GM23338 (cell line): ENCODE data around the gene ZFHX3. TPM values are rescaled to one million over a fixed set of nuclear protein-coding genes. Genes with fewer than 3 reads are reported as not detected.

Experiments
- ATAC-seq: fragments of 200-7000 bp; cut with Tn5 transposase; 3 replicates; pipeline ENCODE4 v1.9.1; 2020
- DNase-seq: peaks from one replicate; pipeline ENCODE4 v3.0.0-alpha.2; 2015; ENCODE audit warnings: low spot score
- H2AFZ ChIP-seq: fragments of 200-600 bp; sonication (generic); 2 replicates; pipeline ENCODE4 v1.8.0; 2016; ENCODE audit warnings: antibody characterized with exemption, mild to moderate bottlenecking, moderate library complexity
- H3F3A ChIP-seq: fragments of 200-600 bp; sonication (generic); replicated peaks from 2 replicates; pipeline ENCODE4 v1.8.0; 2017; ENCODE audit warnings: antibody characterized with exemption, mixed run types, low read depth
- H3K27ac ChIP-seq: fragments of 200-600 bp; sonication (generic); 2 replicates; pipeline ENCODE4 v1.6.1; 2016; ENCODE audit warnings: low read depth
- H3K27me3 ChIP-seq: fragments of 200-600 bp; sonication (generic); 2 replicates; pipeline ENCODE4 v1.8.0; 2016; ENCODE audit warnings: mild to moderate bottlenecking, mixed run types, moderate library complexity; ENCODE audit not compliant: insufficient read depth
- H3K36me3 ChIP-seq: fragments of 200-600 bp; sonication (generic); 2 replicates; pipeline ENCODE4 v1.8.0; 2016; ENCODE audit warnings: mild to moderate bottlenecking; ENCODE audit not compliant: insufficient read depth
- H3K4me1 ChIP-seq: fragments of 200-600 bp; sonication (generic); 2 replicates; pipeline ENCODE4 v1.8.0; 2016; ENCODE audit warnings: mild to moderate bottlenecking, moderate library complexity; ENCODE audit not compliant: insufficient read depth
- H3K4me2 ChIP-seq: fragments of 200-600 bp; sonication (generic); 2 replicates; pipeline ENCODE4 v1.7.1; 2017; ENCODE audit warnings: mixed run types
- H3K4me3 ChIP-seq: fragments of 200-600 bp; sonication (generic); 2 replicates; pipeline ENCODE4 v1.6.1; 2016; ENCODE audit warnings: mixed run types
- H3K79me2 ChIP-seq: fragments of 200-600 bp; sonication (generic); replicated peaks from 2 replicates; pipeline ENCODE4 v1.8.0; 2017; ENCODE audit warnings: mild to moderate bottlenecking; ENCODE audit not compliant: insufficient read depth
- H3K9me2 ChIP-seq: fragments of 200-600 bp; sonication (generic); 2 replicates; pipeline ENCODE4 v1.8.0; 2017; ENCODE audit not compliant: insufficient read depth
- H4K20me1 ChIP-seq: fragments of 200-600 bp; sonication (generic); replicated peaks from 2 replicates; pipeline ENCODE4 v1.8.0; 2017; ENCODE audit warnings: mild to moderate bottlenecking; ENCODE audit not compliant: insufficient read depth
- H3K27ac Mint-ChIP-seq: 2 replicates; pipeline ENCODE4 v1.8.0; 2020; ENCODE audit warnings: inconsistent platforms, mild to moderate bottlenecking, moderate library complexity, mixed read lengths
- H3K27me3 Mint-ChIP-seq: 3 replicates; pipeline ENCODE4 v1.8.0; 2022; ENCODE audit warnings: low read depth, mild to moderate bottlenecking, moderate library complexity, mixed read lengths, inconsistent platforms; ENCODE audit not compliant: insufficient read depth, poor library complexity
- H3K36me3 Mint-ChIP-seq: 3 replicates; pipeline ENCODE4 v1.8.0; 2021; ENCODE audit warnings: low read depth, mild to moderate bottlenecking, inconsistent platforms, moderate library complexity, mixed read lengths
- H3K4me1 Mint-ChIP-seq: 3 replicates; pipeline ENCODE4 v1.8.0; 2020; ENCODE audit warnings: mild to moderate bottlenecking, inconsistent platforms, mixed read lengths
- H3K4me3 Mint-ChIP-seq: 3 replicates; pipeline ENCODE4 v1.8.0; 2021; ENCODE audit warnings: moderate library complexity, mild to moderate bottlenecking, inconsistent platforms, mixed read lengths
- H3K9me3 Mint-ChIP-seq: 3 replicates; pipeline ENCODE4 v1.8.0; 2020; ENCODE audit warnings: moderate library complexity, mild to moderate bottlenecking, inconsistent platforms, mixed read lengths
- CREB1 ChIP-seq: fragments of 250-450 bp; sonication (Bioruptor Pico); IDR thresholded peaks from 2 replicates; pipeline ENCODE4 v1.5.0; 2020; ENCODE audit warnings: low read depth, mild to moderate bottlenecking, moderate library complexity
- EZH2 ChIP-seq: fragments of 200-600 bp; sonication (generic); IDR thresholded peaks from one replicate; pipeline ENCODE4 v1.8.0; 2017; ENCODE audit warnings: antibody characterized with exemption, mild to moderate bottlenecking, low read depth; ENCODE audit not compliant: unreplicated experiment
- EZH2phosphoT487 ChIP-seq: fragments of 200-600 bp; sonication (generic); IDR thresholded peaks from one replicate; pipeline ENCODE4 v1.8.1; 2018; ENCODE audit warnings: antibody characterized with exemption; ENCODE audit not compliant: unreplicated experiment
- JUNB ChIP-seq: IDR thresholded peaks from one replicate; pipeline ENCODE4 v1.6.1; 2016; ENCODE audit warnings: antibody characterized with exemption; ENCODE audit not compliant: unreplicated experiment
- NANOG ChIP-seq: IDR thresholded peaks from 2 replicates; pipeline ENCODE4 v1.6.1; 2016; ENCODE audit warnings: antibody characterized with exemption, borderline replicate concordance
- POLR2AphosphoS5 ChIP-seq: IDR thresholded peaks from 2 replicates; pipeline ENCODE4 v1.6.1; 2016; ENCODE audit warnings: antibody characterized with exemption, low read depth
- REST ChIP-seq: IDR thresholded peaks from one replicate; pipeline ENCODE4 v1.6.1; 2018; ENCODE audit warnings: antibody characterized with exemption; ENCODE audit not compliant: unreplicated experiment
- STAT1 ChIP-seq: IDR thresholded peaks from one replicate; pipeline ENCODE4 v1.6.1; 2016; ENCODE audit warnings: antibody characterized with exemption; ENCODE audit not compliant: unreplicated experiment
- ZNF114 ChIP-seq: fragments of 250-450 bp; sonication (Bioruptor Pico); IDR thresholded peaks from 2 replicates; pipeline ENCODE4 v1.5.0; 2020; ENCODE audit warnings: mild to moderate bottlenecking, moderate library complexity
- ZNF331 ChIP-seq: fragments of 250-450 bp; sonication (Bioruptor Pico); IDR thresholded peaks from 2 replicates; pipeline ENCODE4 v1.5.0; 2020; ENCODE audit warnings: low read depth, mild to moderate bottlenecking, moderate library complexity
- polyA plus RNA-seq: library from polyadenylated mRNA; unstranded; fragments of >200 nt; fragmentation: Nextera tagmentation; extraction: Ambion mirVana; gene quantifications from 2 replicates; pipeline ENCODE4 v1.2.1, GENCODE V29; 2016
- total RNA-seq: library from RNA; depleted of rRNA; stranded (reverse); fragments of >200 nt; shearing (Covaris generic); gene quantifications from 2 replicates; pipeline ENCODE4 v1.2.3, GENCODE V29; 2014
- TF ChIP-seq, protein P1 (sequence below), 2 experiments: fragments of 200-600 bp in 1 of 2; sonication (generic) in 1 of 2; conservative IDR thresholded peaks; 2 replicates each; pipeline versions ENCODE4 v1.5.1 to v1.6.1; 2016 to 2017; ENCODE audit warnings: antibody characterized with exemption in 2 of 2, low read depth in 2 of 2, mild to moderate bottlenecking in 2 of 2, moderate library complexity in 1 of 2
- TF ChIP-seq, protein P2 (sequence below): IDR thresholded peaks from 2 replicates; pipeline ENCODE4 v1.6.1; 2016; ENCODE audit warnings: antibody characterized with exemption

The ZFHX3 gene
- total and polyA plus RNA-seq, 2 experiments from 2014 or later = 1.0 to 1.5 TPM

GRCh38 chr16:72976438-72977064 lies 71.4 kb downstream of the ZFHX3 start:
- Histone ChIP-seq H3K9me2 (peaks cover 16% of the 10 kb centered on the region; the same call in 1 of the 2 replicates), H3K79me2 (no peaks in the 10 kb centered on the region), H3K4me1 (no peaks in the 10 kb centered on the region), H3K27me3 (no peaks in the 10 kb centered on the region), H3K4me2 (no peak overlapping the region), H2AFZ (no peak overlapping the region), H4K20me1 (no peaks in the 10 kb centered on the region), H3K36me3 (no peaks in the 10 kb centered on the region), H3K4me3 (no peak overlapping the region), H3K27ac (no peak overlapping the region), H3F3A (no peaks in the 10 kb centered on the region)
- H3K27ac Mint-ChIP-seq = no peak overlapping the region
- H3K27me3 Mint-ChIP-seq = peaks cover 7% of the 10 kb centered on the region
- H3K36me3 Mint-ChIP-seq = no peaks in the 10 kb centered on the region
- no peak overlapping the region for H3K4me3 Mint-ChIP-seq
- H3K4me1 Mint-ChIP-seq = peaks cover 2% of the 10 kb centered on the region; the same call in 1 of the 3 replicates
- H3K9me3 Mint-ChIP-seq = no peaks in the 10 kb centered on the region
- ATAC-seq (no peak), DNase-seq (no peak)
- TF ChIP-seq EZH2 (no peak), STAT1 (no peak)

DNA sequence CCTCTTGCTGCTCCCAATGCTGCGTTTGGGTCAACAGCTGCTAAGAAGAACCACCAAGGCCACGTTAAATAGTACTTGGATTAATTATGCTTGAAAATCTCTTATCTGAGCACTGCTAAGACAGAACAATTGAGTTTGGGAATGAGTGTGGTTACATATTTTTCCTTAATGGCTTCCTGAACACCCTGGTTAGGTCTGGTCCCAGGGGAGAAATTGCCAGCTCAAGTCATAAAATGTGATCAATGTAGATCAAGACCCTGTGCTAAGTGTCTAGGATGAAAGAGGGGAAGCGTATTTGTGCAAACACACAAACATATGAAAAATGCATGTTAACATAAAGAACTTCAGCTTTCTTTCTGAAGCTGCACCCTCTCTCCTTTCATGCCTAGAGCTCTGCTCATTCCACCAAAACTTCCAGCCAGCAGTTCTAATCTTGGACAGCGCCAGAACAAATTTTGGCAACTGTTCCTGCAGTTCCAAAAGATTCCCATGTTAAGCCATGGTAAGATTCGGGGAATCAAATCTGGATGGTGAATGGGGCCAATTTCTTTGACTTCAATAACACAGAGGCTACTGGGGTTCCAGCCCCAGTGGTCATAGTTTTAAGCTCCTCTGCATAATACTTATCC lies 72.0 kb downstream of the ZFHX3 start:
- no peaks in the 10 kb centered on the region for H3K36me3 ChIP-seq
- Mint-ChIP-seq H3K4me3 (no peak overlapping the region), H3K36me3 (no peaks in the 10 kb centered on the region), H3K9me3 (no peaks in the 10 kb centered on the region), H3K27ac (no peak overlapping the region), H3K27me3 (peaks cover 2% of the 10 kb centered on the region), H3K4me1 (peaks cover 2% of the 10 kb centered on the region; the same call in 1 of the 3 replicates)
- no peaks in the 10 kb centered on the region for H3K27me3 ChIP-seq
- H3K9me2 ChIP-seq = peaks cover 16% of the 10 kb centered on the region; the same call in 1 of the 2 replicates
- ATAC-seq = no peak
- H3K4me2 ChIP-seq = no peak overlapping the region
- no peaks in the 10 kb centered on the region for H3K4me1 ChIP-seq
- H3K27ac ChIP-seq = no peak overlapping the region
- no peaks in the 10 kb centered on the region for H4K20me1 ChIP-seq
- H3K79me2 ChIP-seq = no peaks in the 10 kb centered on the region
- no peaks in the 10 kb centered on the region for H3F3A ChIP-seq
- DNase-seq = no peak
- H2AFZ ChIP-seq = no peak overlapping the region
- no peak overlapping the region for H3K4me3 ChIP-seq
- TF ChIP-seq POLR2AphosphoS5 = no peak
- TF ChIP-seq STAT1 = no peak
- no peak for TF ChIP-seq EZH2phosphoT487
- no peak for TF ChIP-seq ZNF331 (CRISPR knock-in tag)
- TF ChIP-seq ZNF114 (CRISPR knock-in tag) = no peak
- no peak for TF ChIP-seq CREB1
- TF ChIP-seq, protein P1, sequence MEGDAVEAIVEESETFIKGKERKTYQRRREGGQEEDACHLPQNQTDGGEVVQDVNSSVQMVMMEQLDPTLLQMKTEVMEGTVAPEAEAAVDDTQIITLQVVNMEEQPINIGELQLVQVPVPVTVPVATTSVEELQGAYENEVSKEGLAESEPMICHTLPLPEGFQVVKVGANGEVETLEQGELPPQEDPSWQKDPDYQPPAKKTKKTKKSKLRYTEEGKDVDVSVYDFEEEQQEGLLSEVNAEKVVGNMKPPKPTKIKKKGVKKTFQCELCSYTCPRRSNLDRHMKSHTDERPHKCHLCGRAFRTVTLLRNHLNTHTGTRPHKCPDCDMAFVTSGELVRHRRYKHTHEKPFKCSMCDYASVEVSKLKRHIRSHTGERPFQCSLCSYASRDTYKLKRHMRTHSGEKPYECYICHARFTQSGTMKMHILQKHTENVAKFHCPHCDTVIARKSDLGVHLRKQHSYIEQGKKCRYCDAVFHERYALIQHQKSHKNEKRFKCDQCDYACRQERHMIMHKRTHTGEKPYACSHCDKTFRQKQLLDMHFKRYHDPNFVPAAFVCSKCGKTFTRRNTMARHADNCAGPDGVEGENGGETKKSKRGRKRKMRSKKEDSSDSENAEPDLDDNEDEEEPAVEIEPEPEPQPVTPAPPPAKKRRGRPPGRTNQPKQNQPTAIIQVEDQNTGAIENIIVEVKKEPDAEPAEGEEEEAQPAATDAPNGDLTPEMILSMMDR (conservative IDR thresholded peaks at IDR 0.05; ENCODE audit: low read depth in 2 of 2) = no peak
- TF ChIP-seq REST = no peak
- TF ChIP-seq, protein P2, sequence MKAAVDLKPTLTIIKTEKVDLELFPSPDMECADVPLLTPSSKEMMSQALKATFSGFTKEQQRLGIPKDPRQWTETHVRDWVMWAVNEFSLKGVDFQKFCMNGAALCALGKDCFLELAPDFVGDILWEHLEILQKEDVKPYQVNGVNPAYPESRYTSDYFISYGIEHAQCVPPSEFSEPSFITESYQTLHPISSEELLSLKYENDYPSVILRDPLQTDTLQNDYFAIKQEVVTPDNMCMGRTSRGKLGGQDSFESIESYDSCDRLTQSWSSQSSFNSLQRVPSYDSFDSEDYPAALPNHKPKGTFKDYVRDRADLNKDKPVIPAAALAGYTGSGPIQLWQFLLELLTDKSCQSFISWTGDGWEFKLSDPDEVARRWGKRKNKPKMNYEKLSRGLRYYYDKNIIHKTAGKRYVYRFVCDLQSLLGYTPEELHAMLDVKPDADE = no peak
- TF ChIP-seq NANOG = no peak
- TF ChIP-seq JUNB = no peak
